Ascending aorta (tissue), 2 donors: ENCODE results near the gene NUDT8. TPM values are rescaled to one million over a fixed set of nuclear protein-coding genes. Genes with fewer than 3 reads are reported as not detected.

Experiments
- DNase-seq, 2 donors: peaks; one replicate each; pipeline ENCODE4 v3.0.0-alpha.2; 2019; ENCODE audit warnings: low spot score in 2 of 2
- H3K27ac ChIP-seq, 2 donors: fragments of 200-600 bp; sonication (generic); one replicate each; pipeline ENCODE4 v1.5.1; 2016 to 2017; ENCODE audit warnings: mild to moderate bottlenecking in 1 of 2
- H3K27me3 ChIP-seq: fragments of 200-600 bp; sonication (generic); one replicate; pipeline ENCODE4 v1.5.1; 2017
- H3K36me3 ChIP-seq, 2 donors: fragments of 200-600 bp; sonication (generic); one replicate each; pipeline ENCODE4 v1.5.1; 2016
- H3K4me1 ChIP-seq, 2 donors: fragments of 200-600 bp; sonication (generic); one replicate each; pipeline ENCODE4 v1.5.1; 2016 to 2017; ENCODE audit warnings: mild to moderate bottlenecking in 1 of 2
- H3K4me3 ChIP-seq, 2 donors: fragments of 200-600 bp; sonication (generic); one replicate each; pipeline ENCODE4 v1.5.1; 2016 to 2017; ENCODE audit warnings: mild to moderate bottlenecking in 1 of 2
- H3K9me3 ChIP-seq, 2 donors: fragments of 200-600 bp; sonication (generic); one replicate each; pipeline ENCODE4 v1.5.1; 2016
- CTCF ChIP-seq, 3 experiments: fragments of 200-600 bp in 2 of 3; fragments of 450-650 bp in 1 of 3; sonication (generic) in 2 of 3; IDR thresholded peaks; one replicate each; pipeline ENCODE4 v1.5.1; 2016 to 2019; ENCODE audit warnings: antibody characterized with exemption in 3 of 3, mild to moderate bottlenecking in 1 of 3, moderate library complexity in 1 of 3
- intact Hi-C: fragments of 100-400 bp; cut with DNase I; formaldehyde crosslinking; loops from one replicate; pipeline ENCODE4 v1.15.1; 2023
- total RNA-seq: library from RNA; depleted of rRNA; stranded (reverse); fragments of >200 nt; gene quantifications from one replicate; pipeline ENCODE4 v1.1.0, GENCODE V29; 2016

NUDT8 gene
- total RNA-seq, 1 donor from 2014 or later, result 23.4 TPM

DNA sequence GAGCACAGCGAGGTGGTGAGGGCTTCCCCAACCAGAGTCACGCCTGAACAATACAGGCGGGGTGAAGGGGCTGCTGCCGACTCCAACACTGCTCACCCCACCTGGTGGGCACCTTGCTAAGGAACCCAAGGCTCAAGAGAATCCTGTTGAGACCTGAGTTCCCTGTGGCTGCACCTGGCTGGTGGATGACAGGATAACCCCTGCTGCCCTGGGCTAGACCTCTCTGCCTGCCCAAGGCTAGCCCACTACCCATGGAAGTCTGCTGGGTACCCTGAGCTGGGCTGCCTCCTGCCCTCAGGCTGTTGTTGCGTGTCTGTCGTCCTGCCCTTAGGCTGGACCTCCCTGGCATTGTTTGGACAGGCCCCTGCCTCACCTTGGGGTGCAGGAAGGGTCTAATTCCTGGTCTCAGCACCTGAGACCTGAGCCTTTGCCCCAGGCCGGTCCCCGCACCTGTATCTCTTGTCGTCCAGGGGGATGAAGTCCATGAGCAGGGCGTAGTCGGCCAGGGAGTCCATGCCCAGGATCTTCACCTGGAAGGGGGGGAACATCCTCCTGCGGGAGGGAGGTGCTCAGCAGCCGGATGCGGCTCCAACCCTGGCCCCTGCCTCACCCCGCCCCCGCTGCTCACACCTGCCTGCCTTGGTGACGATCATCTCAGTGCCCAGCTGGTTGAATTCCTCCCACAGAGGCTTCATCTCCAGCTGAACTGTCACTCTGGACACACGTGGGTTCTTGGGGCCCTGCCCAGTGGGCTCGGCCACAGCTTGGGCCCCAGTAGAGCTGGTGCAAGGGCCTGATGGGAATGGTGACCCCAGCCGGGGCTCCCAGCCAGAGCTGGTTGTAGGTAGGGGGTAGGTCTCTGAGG lies 4.9 kb upstream of the NUDT8 start:
- DNase-seq, result no peak
- intact Hi-C loops, result loop anchor here (10.0 kb wide), 1 partner anchor 170 kb away; no protein-coding TSS in a partner anchor
- Histone ChIP-seq H3K9me3 (no peaks in the 10 kb centered on the region), H3K36me3 (no peaks in the 10 kb centered on the region), H3K4me3 (no peak overlapping the region), H3K4me1 (peaks cover 4 to 6% of the 10 kb centered on the region in 2 donors), H3K27ac (no peak overlapping the region), H3K27me3 (no peaks in the 10 kb centered on the region)
- no peak for TF ChIP-seq CTCF (IDR thresholded peaks at IDR 0.05)

DNA sequence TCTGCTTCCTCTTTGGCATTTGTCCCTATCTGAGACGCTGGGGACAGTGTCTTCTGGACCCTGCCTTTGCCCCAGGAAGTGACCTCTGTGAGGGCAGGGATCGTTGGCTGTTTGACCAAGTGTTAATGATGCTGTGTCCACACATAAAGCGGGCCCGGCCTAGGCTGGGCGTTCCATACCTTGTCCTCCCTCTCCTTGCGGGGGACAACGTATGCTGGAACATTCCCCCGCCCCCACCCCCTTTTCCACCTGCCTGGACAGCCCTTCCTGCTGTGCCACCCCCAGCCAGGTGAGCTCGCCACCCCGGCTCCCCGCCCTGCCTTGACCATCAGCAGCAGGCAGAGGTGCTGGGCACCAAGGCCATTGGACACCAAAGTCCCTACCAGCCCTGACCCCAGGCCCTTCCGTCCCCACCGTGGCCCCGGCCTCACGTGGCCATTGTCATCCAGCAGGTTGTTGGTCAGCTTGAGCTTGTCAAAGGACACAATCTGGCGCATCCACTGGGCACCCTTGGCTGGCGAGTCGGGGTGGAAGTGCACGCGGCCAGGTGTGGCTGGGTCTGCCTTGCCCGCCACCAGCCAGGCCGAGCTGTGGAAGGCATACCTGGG lies 4.1 kb upstream of the NUDT8 start:
- Histone ChIP-seq H3K4me1 (peaks cover 4 to 6% of the 10 kb centered on the region in 2 donors), H3K27me3 (no peaks in the 10 kb centered on the region), H3K36me3 (no peaks in the 10 kb centered on the region), H3K27ac (no peak overlapping the region), H3K4me3 (no peak overlapping the region), H3K9me3 (no peaks in the 10 kb centered on the region)
- intact Hi-C loops, result loop anchor here (10.0 kb wide), 1 partner anchor 171 kb away; no protein-coding TSS in a partner anchor
- no peak for DNase-seq
- TF ChIP-seq CTCF (IDR thresholded peaks at IDR 0.05), result no peak

DNA sequence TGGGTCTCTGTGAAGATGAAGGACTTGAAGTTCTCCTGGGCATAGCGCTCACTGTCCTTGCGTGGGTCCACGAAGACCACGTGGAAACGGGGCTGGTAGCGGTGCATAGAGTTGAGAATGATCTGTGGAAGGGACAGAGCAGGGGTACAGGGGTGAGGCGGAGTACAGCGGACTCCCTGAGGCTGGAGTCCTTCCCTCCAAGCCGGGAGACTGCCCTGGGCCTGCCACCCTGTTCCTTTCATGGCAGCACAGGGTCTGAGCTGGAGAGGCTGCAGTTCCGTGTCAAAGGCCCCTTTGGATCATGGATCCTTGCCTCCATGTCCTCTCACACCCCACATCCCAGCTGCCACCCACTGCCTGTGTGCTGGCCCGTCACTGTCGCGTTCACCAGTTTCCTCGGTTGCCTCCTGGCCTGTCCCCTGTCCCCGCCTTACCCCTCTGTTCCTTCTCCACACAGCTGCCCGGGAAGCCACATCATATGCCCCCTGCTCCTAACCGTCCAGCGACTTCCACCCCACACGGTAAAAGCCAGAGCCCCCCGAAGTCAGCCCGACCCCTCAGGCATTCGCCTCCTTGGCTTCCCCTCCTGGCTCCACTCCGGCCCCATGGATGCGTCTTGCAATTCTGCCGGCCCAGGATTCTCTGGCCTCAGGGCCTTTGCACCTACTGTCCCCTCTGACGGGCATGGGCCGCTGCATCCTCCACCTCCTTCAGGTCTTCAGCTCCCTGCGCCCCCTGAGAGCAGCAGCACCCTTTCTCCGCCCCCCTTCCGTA lies 3.4 kb upstream of the NUDT8 start:
- H3K4me3 ChIP-seq, result no peak overlapping the region
- H3K36me3 ChIP-seq, result no peaks in the 10 kb centered on the region
- H3K9me3 ChIP-seq, result no peaks in the 10 kb centered on the region
- peaks cover 4 to 6% of the 10 kb centered on the region in 2 donors for H3K4me1 ChIP-seq
- H3K27ac ChIP-seq, result no peak overlapping the region
- intact Hi-C loops, result loop anchor here (10.0 kb wide), 1 partner anchor 172 kb away; no protein-coding TSS in a partner anchor
- DNase-seq, result no peak
- TF ChIP-seq CTCF (IDR thresholded peaks at IDR 0.05), result no peak
- H3K27me3 ChIP-seq, result no peaks in the 10 kb centered on the region

DNA sequence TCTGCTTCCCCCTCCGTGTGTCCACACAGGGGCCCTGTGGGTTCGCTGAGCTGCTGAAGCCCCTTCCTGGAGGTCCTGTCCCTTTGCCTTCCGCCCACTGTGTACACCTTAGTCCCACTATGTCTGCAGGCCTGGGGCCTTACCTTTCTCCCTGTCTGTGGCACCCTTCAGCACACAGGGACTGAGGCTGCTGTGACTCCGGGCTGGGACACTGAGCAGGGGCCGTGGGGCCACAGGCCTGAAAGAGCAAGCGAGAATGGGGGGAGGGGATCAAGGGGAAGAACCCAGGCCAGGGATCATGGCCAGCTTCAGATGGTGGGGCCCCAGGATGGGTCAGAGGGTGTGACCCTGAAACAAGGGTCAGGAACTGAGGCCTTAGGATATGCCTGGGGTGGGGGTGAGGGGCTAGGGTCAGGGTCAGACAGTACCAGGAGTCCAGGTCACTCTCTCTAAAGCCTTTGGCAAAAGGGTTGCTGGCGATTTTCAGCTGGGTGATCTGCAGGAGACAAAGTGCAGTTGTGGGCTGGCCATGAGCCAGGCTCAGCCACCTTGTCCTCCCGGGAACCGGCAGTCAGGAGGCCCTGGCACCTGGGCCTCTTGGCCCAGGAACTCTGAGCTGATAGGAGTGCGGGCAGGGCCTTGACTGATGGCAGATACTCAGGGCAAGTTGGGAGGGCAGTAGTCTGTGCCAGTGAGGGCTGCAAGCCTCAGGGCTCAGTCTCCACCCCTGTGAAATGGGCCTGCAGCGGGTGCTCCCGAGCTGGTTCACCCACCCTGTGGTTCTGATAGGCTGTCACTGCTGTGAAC lies 2.6 kb upstream of the NUDT8 start:
- Histone ChIP-seq H3K4me1 (peaks cover 4 to 6% of the 10 kb centered on the region in 2 donors), H3K27ac (no peak overlapping the region), H3K27me3 (no peaks in the 10 kb centered on the region), H3K4me3 (no peak overlapping the region), H3K36me3 (no peaks in the 10 kb centered on the region), H3K9me3 (no peaks in the 10 kb centered on the region)
- no peak for TF ChIP-seq CTCF (IDR thresholded peaks at IDR 0.05)
- DNase-seq, result no peak
- intact Hi-C loops, result loop anchor here (10.0 kb wide), 1 partner anchor 172 kb away; no protein-coding TSS in a partner anchor

DNA sequence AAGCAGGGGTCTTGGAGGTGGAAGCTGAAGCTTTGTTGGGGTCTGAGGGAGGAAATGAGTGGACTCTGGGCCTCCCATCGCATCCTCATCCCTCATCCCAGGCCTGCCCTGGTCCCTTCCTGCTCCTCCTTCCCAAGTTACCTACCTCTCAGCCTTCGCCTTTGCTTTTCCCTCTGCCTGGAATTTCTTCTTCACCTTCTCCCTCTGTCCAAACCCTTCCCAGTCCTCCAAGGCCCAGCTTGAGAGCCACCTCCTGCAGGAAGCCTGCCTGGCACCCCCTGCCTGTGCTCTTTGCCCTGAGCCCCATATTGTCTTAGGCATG lies 2.1 kb upstream of the NUDT8 start:
- TF ChIP-seq CTCF (IDR thresholded peaks at IDR 0.05), result no peak
- intact Hi-C loops, result loop anchor here (10.0 kb wide), 1 partner anchor 173 kb away; no protein-coding TSS in a partner anchor

More for the DNA sequence above, 2.1 kb upstream of the NUDT8 start:
- Histone ChIP-seq H3K27ac (no peak overlapping the region), H3K4me1 (peaks cover 4 to 6% of the 10 kb centered on the region in 2 donors), H3K9me3 (no peaks in the 10 kb centered on the region), H3K36me3 (no peaks in the 10 kb centered on the region), H3K4me3 (no peak overlapping the region), H3K27me3 (no peaks in the 10 kb centered on the region)
- no peak for DNase-seq
